ENCODE results near the gene TMEM247. TPM values are rescaled to one million over a fixed set of nuclear protein-coding genes. Genes with fewer than 3 reads are reported as not detected.

The TMEM247 gene
- total and polyA plus RNA-seq, 2 of the 8 experiments (the other 6 are each of a cell fraction or from before 2014, with no cell fraction given) = not detected

DNA sequence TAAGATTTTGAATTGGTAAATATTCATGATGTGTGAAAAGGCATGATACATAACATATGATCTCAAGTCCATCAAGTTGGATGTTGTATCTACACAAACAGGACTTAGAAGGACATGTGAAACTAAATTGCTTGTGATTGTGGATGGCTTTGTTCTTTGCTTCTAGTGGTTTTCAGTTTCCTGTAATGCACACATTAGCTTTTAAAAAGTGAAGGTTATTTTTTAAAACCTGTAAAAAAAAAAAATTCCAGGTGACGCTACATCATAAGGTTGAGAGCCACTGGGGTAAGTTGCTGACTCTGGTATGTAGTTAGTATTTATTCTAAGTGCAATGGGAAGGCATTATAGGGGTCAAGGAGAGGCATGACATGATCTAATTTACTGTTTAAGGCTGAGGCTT, 48.4 kb upstream of the TMEM247 start:
- H3K23ac ChIP-seq (ENCODE audit: insufficient read length) = no peak overlapping the region
- no peak overlapping the region for H4K5ac ChIP-seq (ENCODE audit: insufficient read length, low read depth, low read length)
- H2BK12ac ChIP-seq (ENCODE audit: low read depth, low read length) = no peak overlapping the region
- H4K91ac ChIP-seq (replicated peaks; ENCODE audit: insufficient read length, low read length) = no peak overlapping the region
- no peak overlapping the region for H3K4me2 ChIP-seq (ENCODE audit: insufficient read depth in 1 of 2, low read depth in 2 of 2, low read length in 2 of 2)
- H3K4me1 ChIP-seq (replicated peaks in 1 of 4; ENCODE audit: control insufficient read depth in 3 of 4, insufficient read depth in 4 of 4, low read length in 3 of 4) = peaks cover 0 to 6% (median 5%) of the 10 kb centered on the region in 4 experiments; a peak in 4 of 7 replicates
- no peaks in the 10 kb centered on the region for H3K23me2 ChIP-seq (ENCODE audit: low read depth, low read length)
- ChIA-PET CTCF (ENCODE audit: partially characterized antibody) (interaction anchor here (0.8 to 1.4 kb wide), 3 partner anchors 9 to 31 kb away, joined by 3 to 4 read pairs (median 3); no protein-coding TSS in a partner anchor), POLR2A (ENCODE audit: partially characterized antibody) (no interaction called here)
- no peak overlapping the region for H2BK15ac ChIP-seq (ENCODE audit: low read length)
- TF ChIP-seq EGR1 (IDR thresholded peaks at IDR 0.05; ENCODE audit: borderline replicate concordance, low read depth, low read length) (no peak), CHD2 (IDR thresholded peaks at IDR 0.05; ENCODE audit: low read length) (no peak)
- no peaks in the 10 kb centered on the region for H4K20me1 ChIP-seq (replicated peaks in 1 of 2; ENCODE audit: control insufficient read depth in 1 of 2, insufficient read depth in 2 of 2, low read length in 2 of 2)
- H2AK5ac ChIP-seq (ENCODE audit: low read depth, low read length) = no peak overlapping the region
- no peak overlapping the region for H2BK120ac ChIP-seq (replicated peaks; ENCODE audit: low read depth, low read length)
- no peaks in the 10 kb centered on the region for H3K36me3 ChIP-seq (ENCODE audit: control insufficient read depth in 2 of 4, insufficient read depth in 4 of 4, low read length in 3 of 4)
- no peak overlapping the region for H4K8ac ChIP-seq (ENCODE audit: extremely low read depth, insufficient read depth, low read length)
- H3K4me3 ChIP-seq (ENCODE audit: extremely low read depth in 1 of 4, insufficient read depth in 2 of 4, low read depth in 3 of 4, low read length in 4 of 4) = no peak overlapping the region
- H2BK5ac ChIP-seq (ENCODE audit: low read depth, low read length) = no peak overlapping the region
- no peaks in the 10 kb centered on the region for H3K79me1 ChIP-seq (ENCODE audit: low read depth, low read length)
- H3K9ac ChIP-seq (replicated peaks in 1 of 4; ENCODE audit: extremely low read depth in 1 of 4, low read depth in 3 of 4, low read length in 3 of 4) = no peak overlapping the region
- H3K27me3 ChIP-seq (replicated peaks in 1 of 4; ENCODE audit: control insufficient read depth in 3 of 4, extremely low read depth in 1 of 4, insufficient read depth in 3 of 4, low read length in 3 of 4) = no peaks in the 10 kb centered on the region
- H3K18ac ChIP-seq (ENCODE audit: extremely low read depth, low read length) = no peak overlapping the region
- H3K9me3 ChIP-seq (ENCODE audit: insufficient read depth in 2 of 2, low read depth in 1 of 2, low read length in 1 of 2) = no peaks in the 10 kb centered on the region; a peak in 1 of 4 replicates
- H3K27ac ChIP-seq (ENCODE audit: low read depth, low read length) = no peak overlapping the region
- no peak overlapping the region for H3K14ac ChIP-seq (ENCODE audit: insufficient read length)
- WGBS, 2 experiments (ENCODE audit: extremely low coverage in 1 of 2, insufficient coverage in 1 of 2, insufficient read length in 1 of 2, insufficient replicate concordance in 2 of 2, low coverage in 1 of 2, low lambda C conversion rate in 2 of 2, missing lambda C conversion rate in 1 of 2) = 94% methylated on average over 1 of the region's 1 CpG; no CpG with 5 or more reads in 1 of the 2 experiments
- no peaks in the 10 kb centered on the region for H3K79me2 ChIP-seq (ENCODE audit: control insufficient read depth in 1 of 2, insufficient read depth in 2 of 2, low read length in 2 of 2)
- no peak overlapping the region for H2AFZ ChIP-seq (ENCODE audit: low read length)
- FAIRE-seq (no peak), DNase-seq (ENCODE audit: low read depth in 1 of 2, low spot score in 2 of 2) (no peak)
- no peak overlapping the region for H2BK20ac ChIP-seq (ENCODE audit: low read length)
- H3K56ac ChIP-seq (replicated peaks; ENCODE audit: insufficient read length, low read depth, low read length) = no peak overlapping the region
- no peak overlapping the region for H3K4ac ChIP-seq (replicated peaks; ENCODE audit: insufficient read length, low read depth, low read length)

Measured in H1 (cell line).